ENCODE data around the gene UVRAG. TPM values are rescaled to one million over a fixed set of nuclear protein-coding genes. Genes with fewer than 3 reads are reported as not detected.
A peak's percentile ranks its signal among the peaks of the same experiment; 100 is the strongest.

UVRAG gene
- total and polyA plus RNA-seq, 2 donors (not counting 1 experiment from before 2014, with no cell fraction given) = 37.7 to 94.1 TPM

GRCh38 chr11:75831915-75832502 is 17.0 kb downstream of the UVRAG start:
- CTCF ChIA-PET = interaction anchor here (1.1 to 3.5 kb wide), 3 partner anchors 10 to 36 kb away, joined by 3 to 33 read pairs (median 5); no protein-coding TSS in a partner anchor
- TF ChIP-seq EZH2 (IDR thresholded peaks at IDR 0.05; ENCODE audit: borderline replicate concordance, insufficient read depth, low read depth, low read length, poor library complexity, severe bottlenecking) = no peak
- TF ChIP-seq CTCF (IDR thresholded peaks at IDR 0.05) = no peak
- no peaks in the 10 kb centered on the region for H3K9me3 ChIP-seq (ENCODE audit: control extremely low read depth in 1 of 3, control insufficient read depth in 2 of 3, insufficient read depth in 1 of 3, low read length in 2 of 3)
- Mint-ChIP-seq H3K4me3 (no peak overlapping the region), H3K27ac (peak overlapping the region; percentile 20), H3K27me3 (no peaks in the 10 kb centered on the region), H3K9me3 (ENCODE audit: insufficient read depth) (no peaks in the 10 kb centered on the region), H3K4me1 (peaks cover 84% of the 10 kb centered on the region)
- H3K9ac ChIP-seq (ENCODE audit: low read length) = no peak overlapping the region
- H3K4me1 ChIP-seq (ENCODE audit: control insufficient read depth in 2 of 2, insufficient read depth in 2 of 2, low read length in 2 of 2) = peaks cover 67 to 74% of the 10 kb centered on the region in 2 donors
- DNase-seq = no peak
- peaks cover 94% of the 10 kb centered on the region for H3K79me2 ChIP-seq (ENCODE audit: control insufficient read depth, insufficient read depth, low read length)
- intact Hi-C loops (cut with micrococcal nuclease) = no loop called here
- peaks cover 60% of the 10 kb centered on the region for H4K20me1 ChIP-seq (ENCODE audit: control insufficient read depth, insufficient read depth, low read length, poor library complexity, severe bottlenecking)
- no peak overlapping the region for H3K4me3 ChIP-seq (ENCODE audit: control extremely low read depth in 1 of 5, extremely low read depth in 1 of 5, insufficient read depth in 1 of 5, low read depth in 2 of 5, low read length in 4 of 5)
- ATAC-seq (ENCODE audit: low read depth) = no peak
- H3K27ac ChIP-seq (ENCODE audit: low read length in 2 of 2) = peak overlapping the region in 1 of 2 donors; percentile 20
- POLR2A ChIA-PET = interaction anchor here (1.0 kb wide), 1 partner anchor 8 kb away, joined by 6 read pairs; no protein-coding TSS in a partner anchor
- H3K36me3 ChIP-seq (replicated peaks in 1 of 2; ENCODE audit: control extremely low read depth in 1 of 2, control insufficient read depth in 1 of 2, extremely low read depth in 1 of 2, insufficient read depth in 2 of 2, low read length in 1 of 2) = peaks cover 6 to 15% of the 10 kb centered on the region in 2 experiments
- H2AFZ ChIP-seq (ENCODE audit: insufficient read depth, low read depth, low read length, poor library complexity, severe bottlenecking) = no peak overlapping the region
- no peak overlapping the region for H3K4me2 ChIP-seq (replicated peaks; ENCODE audit: low read depth, low read length, poor library complexity, severe bottlenecking)
- 96% methylated on average over 2 of the region's 6 CpGs for WGBS (ENCODE audit: insufficient coverage)
- H3K27me3 ChIP-seq (replicated peaks in 1 of 4; ENCODE audit: control extremely low read depth in 1 of 4, control insufficient read depth in 3 of 4, insufficient read depth in 4 of 4, low read length in 3 of 4) = no peaks in the 10 kb centered on the region

- H3K9me3 ChIP-seq (ENCODE audit: control extremely low read depth in 1 of 3, control insufficient read depth in 2 of 3, insufficient read depth in 1 of 3, low read length in 2 of 3) = no peaks in the 10 kb centered on the region
- TF ChIP-seq CTCF (IDR thresholded peaks at IDR 0.05) (no peak), EZH2 (IDR thresholded peaks at IDR 0.05; ENCODE audit: borderline replicate concordance, insufficient read depth, low read depth, low read length, poor library complexity, severe bottlenecking) (no peak)
- peaks cover 10 to 25% of the 10 kb centered on the region in 2 experiments for H3K36me3 ChIP-seq (replicated peaks in 1 of 2; ENCODE audit: control extremely low read depth in 1 of 2, control insufficient read depth in 1 of 2, extremely low read depth in 1 of 2, insufficient read depth in 2 of 2, low read length in 1 of 2)
- Mint-ChIP-seq H3K9me3 (ENCODE audit: insufficient read depth) (no peaks in the 10 kb centered on the region), H3K4me3 (peak overlapping the region; percentile 40), H3K4me1 (peaks cover 89% of the 10 kb centered on the region), H3K27ac (peak overlapping the region; percentile 11), H3K27me3 (no peaks in the 10 kb centered on the region)
- peak overlapping the region; percentile 16 for H3K9ac ChIP-seq (ENCODE audit: low read length)
- peaks cover 90% of the 10 kb centered on the region for H3K79me2 ChIP-seq (ENCODE audit: control insufficient read depth, insufficient read depth, low read length)
- H3K4me1 ChIP-seq (ENCODE audit: control insufficient read depth in 2 of 2, insufficient read depth in 2 of 2, low read length in 2 of 2) = peaks cover 61 to 71% of the 10 kb centered on the region in 2 donors
- H2AFZ ChIP-seq (ENCODE audit: insufficient read depth, low read depth, low read length, poor library complexity, severe bottlenecking) = no peak overlapping the region
- DNase-seq (no peak), ATAC-seq (ENCODE audit: low read depth) (no peak)
- no peak overlapping the region for H3K4me3 ChIP-seq (ENCODE audit: control extremely low read depth in 1 of 5, extremely low read depth in 1 of 5, insufficient read depth in 1 of 5, low read depth in 2 of 5, low read length in 4 of 5)
- intact Hi-C loops (cut with micrococcal nuclease) = loop anchor here (5.0 kb wide), 1 partner anchor 32 kb away; no protein-coding TSS in a partner anchor
- H4K20me1 ChIP-seq (ENCODE audit: control insufficient read depth, insufficient read depth, low read length, poor library complexity, severe bottlenecking) = peaks cover 62% of the 10 kb centered on the region
- ChIA-PET POLR2A (no interaction called here), CTCF (interaction anchor here (1.1 kb wide), 1 partner anchor 30 kb away, joined by 3 read pairs; no protein-coding TSS in a partner anchor)
- H3K27ac ChIP-seq (ENCODE audit: low read length in 2 of 2) = peak overlapping the region in 1 of 2 donors; percentile 63
- H3K4me2 ChIP-seq (replicated peaks; ENCODE audit: low read depth, low read length, poor library complexity, severe bottlenecking) = peak overlapping the region; percentile 50
- no CpG with 5 or more reads among the region's 3 CpGs for WGBS (ENCODE audit: insufficient coverage)
- H3K27me3 ChIP-seq (replicated peaks in 1 of 4; ENCODE audit: control extremely low read depth in 1 of 4, control insufficient read depth in 3 of 4, insufficient read depth in 4 of 4, low read length in 3 of 4) = no peaks in the 10 kb centered on the region
Measured at GRCh38 chr11:75834728-75835127, 19.7 kb downstream of the UVRAG start.
